IPS-NIHi11 (cell line): ENCODE data around the gene FYB2.

Experiments
- DNase-seq: peaks from one replicate; pipeline ENCODE4 v3.0.0; 2012; ENCODE audit warnings: mixed read lengths, low spot score

FYB2 gene

DNA sequence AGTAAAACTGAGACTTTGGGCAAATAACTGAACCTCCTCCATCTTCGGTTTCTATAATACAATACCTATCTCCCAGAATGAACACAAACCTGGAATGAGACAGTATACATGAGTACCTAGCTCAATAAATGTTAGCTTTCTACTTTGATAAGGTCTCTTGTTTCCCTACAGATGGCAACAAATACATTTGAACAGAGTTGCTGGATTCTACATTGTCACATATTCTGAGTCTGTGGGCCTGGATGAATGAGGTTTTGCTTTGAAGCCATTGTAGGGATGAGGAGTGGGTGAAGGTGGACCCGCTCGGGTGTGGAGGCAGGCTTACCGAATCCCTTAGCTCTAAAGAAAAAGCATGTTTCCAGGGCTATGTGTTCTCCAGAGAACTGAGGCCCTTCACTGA lies 13.9 kb upstream of the FYB2 start:
- no peak for DNase-seq

DNA sequence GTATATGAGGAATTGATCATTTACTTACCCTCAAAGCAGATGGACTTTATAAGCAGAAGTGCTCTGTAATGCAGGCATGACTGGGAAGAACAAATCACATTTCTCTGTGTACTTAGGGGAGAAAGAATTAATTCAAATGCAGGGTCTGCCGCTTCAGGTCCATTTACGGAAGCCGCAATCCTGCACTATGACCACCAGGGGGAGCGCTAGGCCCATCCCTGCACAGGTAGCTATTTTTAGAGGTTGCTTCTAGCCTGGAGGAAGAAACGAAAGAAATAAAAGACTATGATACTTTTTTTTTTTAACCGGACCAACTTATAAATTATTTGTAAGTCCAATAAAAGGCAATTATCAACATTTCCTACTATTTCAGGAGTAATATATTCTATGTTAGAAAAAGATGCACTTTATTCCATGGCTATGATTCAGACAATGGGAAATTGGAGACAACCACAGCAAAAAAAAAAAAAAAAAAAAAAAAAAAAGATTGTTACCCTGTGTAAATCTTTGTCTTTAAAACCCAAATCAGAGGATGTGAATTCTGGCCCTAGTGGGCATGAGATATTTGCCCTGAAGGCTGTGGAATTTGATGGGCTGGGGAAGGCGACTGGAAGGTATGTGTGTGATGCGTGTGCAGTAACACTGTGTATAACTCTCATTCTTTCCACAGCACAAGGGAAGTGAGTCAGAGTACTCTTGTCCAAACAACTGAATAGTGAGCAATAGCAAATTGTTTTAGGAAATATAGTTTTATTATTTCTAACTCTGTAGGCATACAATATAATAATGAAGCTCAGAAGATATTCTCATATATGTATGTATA lies 12.9 kb upstream of the FYB2 start:
- peak; percentile 77 for DNase-seq

DNA sequence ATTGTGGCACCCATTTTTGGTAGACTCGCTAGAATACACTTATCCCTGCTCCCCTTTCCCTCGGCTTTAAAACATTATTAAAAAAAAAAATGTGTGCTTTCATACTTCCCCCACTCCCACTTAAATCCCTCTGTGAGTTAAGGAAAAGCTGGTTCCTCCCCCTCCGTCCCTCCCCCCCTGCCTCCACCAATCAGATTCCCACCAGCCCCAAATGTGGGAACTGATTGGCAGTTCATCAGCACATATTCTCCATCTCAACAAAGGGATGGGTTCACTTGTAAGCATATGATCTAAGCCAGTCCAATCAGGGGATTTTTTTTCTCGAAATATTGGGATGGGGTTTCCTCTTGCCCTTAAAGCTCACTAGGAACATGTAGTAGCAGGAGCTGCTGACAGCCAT lies 10.8 kb upstream of the FYB2 start:
- peak; percentile 37 for DNase-seq

DNA sequence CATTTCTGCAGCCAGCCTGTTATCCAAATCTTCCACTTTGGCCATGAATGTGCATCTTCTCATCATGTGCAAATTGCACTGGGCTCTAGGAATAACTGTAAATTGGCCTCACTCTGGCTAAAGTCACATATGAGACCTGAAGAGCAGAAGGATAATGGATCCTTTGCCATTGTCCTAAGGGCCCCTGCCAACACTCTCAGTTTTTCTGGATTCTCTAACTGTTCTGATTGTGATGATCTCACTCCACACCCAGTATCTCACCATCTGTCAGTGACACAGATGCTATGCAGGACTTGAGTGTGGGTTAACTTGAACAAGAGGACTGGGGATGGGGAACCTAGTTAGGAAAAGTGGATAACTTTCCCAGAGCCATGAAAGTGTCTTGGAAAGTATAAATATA lies 8.5 kb upstream of the FYB2 start:
- DNase-seq = no peak

DNA sequence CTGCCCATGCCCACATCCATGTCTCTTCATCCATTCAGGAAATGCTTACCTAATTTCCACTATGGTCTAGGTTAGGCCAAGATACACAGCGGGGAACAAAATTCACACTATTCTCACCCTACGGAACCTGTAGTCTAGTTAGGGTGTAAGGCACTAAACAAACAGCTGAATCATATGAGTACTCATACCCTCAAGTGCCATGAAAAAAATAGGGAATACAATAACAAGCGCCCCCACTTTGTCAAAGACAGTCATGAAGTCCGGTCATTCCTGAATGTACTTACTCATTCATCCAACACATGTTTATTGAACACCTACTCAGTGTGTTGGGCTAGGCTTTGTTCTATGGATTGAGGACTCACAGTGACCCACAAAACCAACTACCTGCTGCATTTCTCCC lies 6.2 kb upstream of the FYB2 start:
- DNase-seq = no peak

DNA sequence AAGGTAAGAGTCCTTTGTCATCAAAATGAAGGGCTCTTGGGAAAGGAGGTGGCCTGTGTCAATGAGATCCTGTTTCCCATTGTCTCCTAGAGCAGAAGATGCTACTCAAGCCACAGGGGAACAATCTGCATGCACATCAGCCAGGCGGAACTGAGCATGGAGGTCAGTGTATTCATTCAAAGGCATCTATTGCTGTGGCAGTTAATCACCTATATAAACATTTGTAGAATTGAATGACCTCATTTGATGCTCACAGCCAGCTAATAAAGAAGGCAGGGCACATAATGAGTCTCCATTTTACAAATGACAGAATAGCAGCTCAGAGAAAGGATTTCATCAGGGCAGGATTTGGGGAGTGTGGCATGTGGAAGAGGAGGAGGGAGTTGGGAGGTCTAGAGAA lies 5.7 kb upstream of the FYB2 start:
- no peak for DNase-seq

DNA sequence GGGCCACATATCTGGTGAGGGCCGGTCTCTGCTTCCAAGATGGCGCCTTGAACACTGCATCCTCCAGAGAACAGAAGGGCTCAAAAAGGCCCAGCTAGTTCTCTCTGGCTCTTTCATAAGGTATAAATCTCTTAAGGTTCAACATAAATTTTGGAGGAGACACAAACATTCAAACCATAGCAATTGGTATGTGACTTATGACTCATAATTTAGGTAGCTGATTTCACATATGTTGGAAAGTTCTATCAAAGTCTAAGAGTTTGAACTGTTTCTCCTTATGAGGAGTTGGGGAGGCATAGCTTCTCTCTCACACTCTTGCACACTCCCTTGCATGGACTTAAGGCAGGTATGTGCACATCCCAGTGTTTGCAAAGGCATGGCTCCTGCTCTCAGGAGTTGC lies 5.1 kb upstream of the FYB2 start:
- DNase-seq = no peak

DNA sequence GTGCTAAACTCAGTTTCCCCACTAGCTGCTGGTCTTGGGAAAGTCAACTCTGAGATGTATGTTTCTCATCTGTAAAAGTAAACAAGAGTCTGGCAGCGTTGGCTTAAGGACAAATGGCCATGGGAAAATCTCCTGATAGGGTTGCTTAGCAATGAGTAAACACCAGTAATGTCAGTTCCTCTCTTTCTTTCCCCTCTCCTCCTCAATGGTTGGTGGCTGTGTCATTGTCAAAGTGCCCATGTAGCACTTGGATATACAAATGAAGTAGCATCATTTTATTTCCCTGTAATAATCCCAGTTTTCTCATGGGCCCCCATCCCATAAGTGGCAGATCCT lies 2.2 kb upstream of the FYB2 start:
- no peak for DNase-seq

DNA sequence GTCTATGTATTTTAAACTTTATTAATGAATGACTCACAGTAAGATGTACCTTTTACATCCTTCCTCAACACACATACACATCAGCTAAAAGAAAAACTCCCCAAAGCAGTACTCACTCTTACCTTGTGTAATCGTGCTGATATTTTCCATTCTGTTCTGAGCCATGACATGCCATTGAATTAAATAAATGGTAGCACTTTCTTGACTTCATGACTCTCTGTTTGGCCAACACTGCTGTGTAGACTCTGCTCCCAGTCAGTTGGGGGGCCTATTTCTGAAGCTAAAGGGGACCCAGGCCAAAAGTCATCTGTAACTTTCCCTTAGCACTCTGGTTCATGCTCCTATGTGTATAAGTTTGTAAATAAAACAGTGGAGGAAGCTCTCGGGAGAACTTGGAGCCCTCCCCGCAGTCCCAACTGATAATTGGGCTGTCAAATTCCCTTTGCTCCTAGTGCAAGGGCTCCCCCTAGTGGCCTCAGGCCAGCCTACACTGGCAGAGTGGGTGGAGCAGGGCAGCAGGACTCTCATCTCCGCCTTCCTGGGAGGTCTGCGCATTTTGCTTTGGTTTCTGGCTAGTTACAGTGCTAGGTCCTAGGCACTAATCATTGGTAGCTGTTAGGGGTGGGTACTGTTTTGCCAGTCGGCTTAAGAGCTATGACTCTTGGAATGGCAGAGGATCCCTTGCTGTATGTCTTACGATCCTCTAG lies 1.7 kb upstream of the FYB2 start:
- peak; percentile 83 for DNase-seq

DNA sequence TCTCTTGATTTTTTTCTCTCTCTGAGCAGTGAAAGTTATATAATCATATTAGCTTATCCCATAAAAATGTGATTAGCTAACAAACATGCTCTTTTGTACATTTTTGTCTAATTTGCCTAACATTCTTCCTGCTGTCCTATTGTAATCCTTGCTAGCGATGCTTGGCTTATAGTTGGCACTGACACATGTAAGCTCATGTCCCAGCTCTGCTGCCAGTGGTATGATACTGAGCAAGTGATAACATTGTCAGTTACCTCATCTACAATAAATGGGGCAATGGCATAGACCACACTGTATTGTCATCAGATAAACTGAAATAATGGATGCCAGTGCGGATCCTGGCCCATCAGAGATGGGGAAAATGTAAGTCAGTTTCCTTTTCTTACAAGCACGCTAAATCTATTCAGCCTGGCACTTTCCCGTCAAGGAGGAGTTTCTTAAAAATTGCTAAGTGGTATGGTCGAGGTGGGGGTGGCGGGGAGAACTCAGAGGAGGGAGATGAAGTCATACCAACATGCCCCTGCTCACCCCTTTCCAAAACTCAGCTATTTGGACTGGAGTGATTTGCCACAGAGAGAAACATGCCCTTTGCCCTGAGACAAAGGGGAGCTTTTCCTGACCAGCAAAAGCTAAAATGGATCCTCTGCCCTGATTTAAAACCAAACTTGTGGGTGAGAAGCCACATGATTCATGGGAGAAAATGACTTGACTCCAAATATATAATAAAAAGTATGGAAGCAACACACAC lies 1.3 kb downstream of the FYB2 start:
- no peak for DNase-seq

DNA sequence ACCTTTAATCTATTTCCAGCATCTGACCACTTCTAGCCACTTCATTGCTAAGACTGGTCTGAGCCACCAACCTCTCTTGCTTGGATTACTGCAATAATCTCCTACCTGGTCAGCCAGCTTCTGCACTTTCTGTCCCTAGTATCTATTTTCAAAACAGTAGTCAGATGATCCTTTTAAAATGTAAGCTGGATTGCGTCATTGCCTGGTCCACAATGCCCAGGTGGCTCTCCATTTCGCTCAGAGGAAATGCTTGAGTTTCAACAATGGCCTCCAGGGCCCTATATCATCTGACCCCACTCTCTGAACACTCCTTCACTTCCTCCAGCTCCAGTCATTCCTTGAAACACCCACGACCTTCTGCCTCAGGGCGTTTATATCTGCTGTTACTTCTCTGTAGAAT lies 2.3 kb downstream of the FYB2 start:
- no peak for DNase-seq

DNA sequence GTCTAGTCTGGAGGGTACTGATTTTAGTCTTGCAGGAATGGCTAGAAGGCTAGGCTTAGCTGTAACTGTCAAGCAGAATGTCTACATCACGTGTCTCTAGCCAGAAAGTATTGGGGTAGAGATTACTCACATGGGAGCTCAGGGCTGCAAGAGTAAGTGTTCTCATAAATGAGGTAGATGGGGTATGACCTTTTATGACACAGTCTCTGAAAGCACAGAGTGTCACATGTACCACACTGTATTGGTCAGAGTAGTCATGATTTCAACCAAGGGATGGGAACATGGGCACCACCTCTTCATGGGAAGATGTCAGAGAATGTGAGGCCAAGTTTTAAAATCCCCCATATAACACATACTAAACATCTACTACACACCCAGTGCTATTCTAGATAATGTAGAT lies 2.9 kb downstream of the FYB2 start:
- no peak for DNase-seq

DNA sequence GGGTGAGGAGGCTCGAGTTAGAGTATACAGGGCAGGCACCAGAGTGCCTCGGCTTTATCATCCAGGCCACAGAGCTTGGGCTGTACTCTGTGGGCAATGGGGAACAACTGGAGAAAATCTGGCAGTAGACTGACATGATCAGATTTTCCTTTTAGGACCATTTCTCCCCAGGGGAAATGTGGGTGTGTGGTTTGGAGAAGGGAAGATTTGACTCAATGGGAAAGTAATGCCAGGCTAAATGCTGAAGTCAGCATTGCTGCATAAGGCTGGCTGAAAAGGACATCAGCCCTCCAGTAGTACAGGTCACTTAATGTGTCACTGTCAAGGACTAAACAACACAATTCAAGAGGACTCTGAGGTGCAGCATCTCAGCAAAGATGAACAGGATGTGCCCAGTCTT lies 5.0 kb downstream of the FYB2 start:
- no peak for DNase-seq

DNA sequence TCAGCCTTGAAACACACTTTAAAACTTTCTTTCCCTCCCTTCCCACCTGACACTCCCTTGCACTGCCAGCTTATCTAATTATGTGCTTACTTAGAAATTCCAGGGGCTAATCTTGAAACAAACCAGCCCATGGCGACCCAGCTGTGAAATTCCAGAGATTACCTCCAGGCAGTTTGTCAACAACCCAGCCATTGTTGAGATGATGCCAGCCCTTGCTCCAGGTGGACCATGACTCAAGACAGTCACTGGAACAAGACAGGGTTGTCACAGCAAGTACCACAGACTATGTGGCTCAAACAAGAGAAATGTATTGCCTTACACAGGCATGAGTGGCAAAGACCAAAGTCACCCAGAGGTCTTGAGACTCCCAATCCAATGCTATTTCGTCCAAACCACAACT lies 7.9 kb downstream of the FYB2 start:
- DNase-seq = no peak

DNA sequence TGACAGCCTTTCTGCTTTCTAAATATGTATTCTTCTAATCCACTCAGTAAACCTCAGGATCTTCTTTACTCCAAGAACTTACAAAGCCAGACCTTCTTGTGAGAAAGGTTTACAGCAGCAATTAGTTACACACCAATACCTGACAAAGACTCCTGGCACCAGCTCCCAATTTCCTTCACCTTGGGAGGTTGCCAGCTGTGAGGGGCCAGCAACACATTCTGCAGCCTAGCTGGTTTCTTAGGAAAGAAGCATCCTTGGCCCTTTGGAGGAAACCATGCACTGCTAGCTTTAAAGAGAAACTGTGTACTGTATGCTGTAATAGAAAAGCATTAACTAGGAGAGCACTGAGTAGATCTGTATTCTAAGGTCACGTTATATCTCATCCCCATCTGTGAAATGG lies 10.8 kb downstream of the FYB2 start:
- DNase-seq = no peak

DNA sequence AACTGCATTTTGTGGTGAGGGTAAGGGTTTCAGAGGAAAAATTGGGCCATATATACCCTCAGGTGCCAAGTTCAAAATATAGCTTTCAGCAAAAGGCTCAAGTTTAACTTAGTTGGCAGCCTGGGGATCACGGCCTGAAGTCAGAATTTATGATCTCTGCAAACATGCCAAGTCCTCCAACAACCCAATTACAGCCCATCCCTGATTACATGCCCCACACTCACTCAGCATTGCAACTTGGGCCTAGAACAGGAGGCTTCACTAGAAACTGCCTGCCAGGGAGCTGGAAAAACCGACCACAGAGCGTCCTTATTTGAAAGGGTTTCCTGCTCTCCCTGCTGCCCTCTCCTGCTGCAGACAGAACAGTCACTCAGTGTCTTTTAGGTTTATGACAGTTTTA lies 12.4 kb downstream of the FYB2 start:
- no peak for DNase-seq

DNA sequence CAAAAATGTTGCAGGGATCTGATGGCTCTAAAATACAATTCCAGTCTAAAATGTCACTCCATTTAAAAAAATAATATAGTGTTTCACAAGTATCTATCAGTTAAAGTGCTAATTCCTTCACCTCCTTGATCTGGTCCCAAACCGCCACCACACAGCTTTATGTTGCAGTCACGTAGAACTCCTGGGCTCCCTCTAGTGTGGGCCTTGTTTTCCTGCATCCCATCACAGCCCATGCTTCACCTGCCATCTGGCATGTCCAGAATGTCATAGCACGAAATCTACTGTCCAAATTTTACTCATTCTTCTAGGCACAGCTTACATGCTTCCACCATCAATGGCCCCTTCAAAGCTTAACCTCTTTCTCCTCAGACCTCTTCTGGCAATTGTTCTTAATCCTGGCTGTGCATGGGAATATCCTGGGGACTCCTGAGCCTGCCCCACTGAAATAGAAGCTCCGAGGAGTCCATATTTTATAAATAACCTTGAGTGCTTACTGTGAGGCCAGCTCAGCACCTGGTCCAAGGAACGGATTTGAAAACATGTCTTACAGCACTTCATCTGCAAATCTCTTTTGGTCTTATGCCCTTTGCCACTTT lies 15.5 kb downstream of the FYB2 start:
- peak; percentile 58 for DNase-seq

DNA sequence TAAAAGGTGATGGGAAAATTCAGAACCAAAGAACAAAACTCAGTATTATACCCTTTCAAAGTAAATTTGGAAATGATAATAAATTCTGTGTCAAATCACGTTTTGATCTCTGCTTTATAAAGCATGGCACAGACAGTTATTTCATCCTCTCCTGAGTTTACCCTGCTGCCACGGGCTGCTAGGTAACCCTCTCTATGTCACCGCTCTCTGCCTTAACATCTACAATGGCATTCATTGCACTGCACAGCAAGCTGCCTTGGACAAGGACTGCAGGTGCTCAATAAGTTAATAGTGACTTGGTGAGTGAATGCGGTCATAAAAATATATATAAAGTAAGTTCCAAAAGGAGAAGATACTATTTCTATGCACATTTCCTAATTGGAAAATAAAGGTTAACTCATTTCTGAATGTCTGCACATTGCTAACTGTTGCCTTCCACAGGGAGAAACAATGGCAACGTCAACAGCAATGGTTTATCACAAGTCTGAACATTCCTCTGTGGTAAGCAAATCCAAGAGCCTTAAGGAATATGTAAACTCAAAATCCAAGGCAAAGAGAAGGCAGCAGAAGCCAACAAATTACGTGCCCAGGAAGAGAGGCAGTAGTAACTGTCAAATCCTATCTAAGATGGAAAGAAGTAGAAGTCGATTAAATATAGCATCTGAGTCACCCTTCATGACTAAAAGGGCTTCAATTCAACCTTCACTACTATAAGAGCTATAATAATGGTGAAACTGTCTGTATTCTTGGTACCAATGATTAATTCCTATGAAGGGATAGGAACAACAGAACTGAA lies 19.4 kb downstream of the FYB2 start:
- no peak for DNase-seq

DNA sequence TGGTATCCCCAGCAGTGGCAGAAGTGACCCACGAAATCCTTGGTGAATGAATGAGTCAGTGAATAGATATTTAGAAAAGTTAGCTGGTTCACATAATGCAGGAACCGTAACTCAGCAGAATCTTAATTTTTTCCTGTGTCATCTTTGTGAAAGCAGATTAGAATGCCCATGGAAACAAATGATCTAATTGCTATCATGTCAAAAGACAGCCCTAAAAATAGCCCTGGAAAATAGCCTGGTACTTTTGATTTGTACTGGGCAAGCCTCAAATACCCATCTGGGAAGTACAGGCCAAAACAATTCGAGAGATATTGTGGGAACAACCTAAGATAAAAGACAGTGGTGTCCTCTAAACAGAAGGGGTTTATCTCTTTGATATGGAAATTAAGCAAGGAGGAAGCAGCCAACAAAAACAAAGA lies 21.1 kb downstream of the FYB2 start:
- DNase-seq = peak; percentile 27

DNA sequence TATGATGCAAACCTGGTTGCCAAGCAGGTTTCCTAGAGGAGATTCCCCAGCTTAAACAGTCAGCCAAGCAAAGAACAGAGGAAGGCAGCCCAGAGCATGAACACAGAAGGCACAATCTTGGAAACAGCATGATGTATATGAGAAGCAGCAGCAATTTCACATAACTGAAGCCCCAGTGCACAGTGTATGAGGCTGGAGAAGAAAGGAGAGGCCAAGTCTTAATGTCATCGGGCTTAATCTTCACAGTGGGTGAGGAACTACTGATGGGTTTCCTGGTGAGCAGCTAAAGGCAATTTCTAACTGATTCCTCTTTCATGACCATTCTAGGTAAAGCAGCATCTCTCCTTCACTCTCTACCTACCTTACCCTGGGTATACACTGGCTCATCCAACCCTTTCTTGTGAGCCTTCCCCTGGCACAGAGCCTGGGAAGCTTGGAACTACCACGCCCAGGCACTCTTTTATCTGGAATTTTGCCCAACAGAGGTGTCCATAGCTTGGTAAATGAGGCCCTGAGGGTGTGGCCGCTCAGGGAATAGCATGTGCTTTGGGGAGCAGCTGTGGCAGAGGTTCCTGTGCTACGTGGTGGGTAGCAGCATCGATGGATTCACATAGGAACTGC lies 22.0 kb downstream of the FYB2 start:
- DNase-seq = peak; percentile 10

DNA sequence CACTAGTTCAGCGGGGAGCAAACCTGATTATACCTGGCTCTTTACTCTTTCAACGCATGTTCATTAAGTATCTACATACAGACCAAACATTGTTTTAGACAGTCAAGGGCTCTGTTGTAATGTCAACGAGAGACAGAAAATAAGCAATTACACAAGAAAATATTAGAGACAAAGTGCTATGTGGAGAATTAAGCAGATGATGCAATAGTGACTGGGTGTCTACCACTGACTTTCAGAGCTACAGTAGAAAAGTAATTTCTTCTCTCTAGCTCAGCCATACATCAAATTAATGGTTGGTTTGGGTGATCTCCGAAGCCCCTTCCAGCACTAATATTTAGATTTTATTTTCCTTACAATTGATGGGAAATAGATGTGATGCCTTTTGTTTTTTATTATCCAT lies 23.3 kb downstream of the FYB2 start:
- DNase-seq = no peak

DNA sequence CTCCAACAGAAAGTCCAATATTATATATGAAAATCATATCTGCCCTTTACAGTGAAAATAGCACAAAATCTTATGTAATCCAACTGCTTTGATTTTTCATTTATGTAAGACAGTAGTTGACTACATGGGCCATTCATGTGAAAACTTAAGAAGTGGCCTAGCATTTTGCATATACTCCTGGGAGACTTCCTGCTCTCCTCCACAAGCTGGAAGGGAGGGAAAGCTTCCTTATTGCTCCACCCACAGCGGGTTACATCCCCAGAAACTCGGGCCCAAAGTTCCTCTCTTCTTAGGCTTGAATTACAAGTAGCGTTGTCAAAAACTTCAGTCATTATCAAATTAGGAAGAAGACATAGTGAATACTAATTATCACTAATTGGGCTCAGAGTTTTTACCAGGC lies 29.2 kb downstream of the FYB2 start:
- no peak for DNase-seq
